Brain microvascular endothelial cell (primary cell): ENCODE data around the gene PARP3.
"Not testable (repeated sequence)": the region's sequence is repeated elsewhere in the genome, so short reads cannot be mapped to it uniquely, and the experiment has no call there.

Source experiments
- DNase-seq: peaks from one replicate; pipeline ENCODE4 v3.0.0-alpha.2; 2020
- H3K27ac ChIP-seq: fragments of 250-450 bp; sonication (Bioruptor Pico); 2 replicates; pipeline ENCODE4 v1.5.1; 2020; ENCODE audit warnings: mild to moderate bottlenecking, moderate library complexity
- H3K27me3 ChIP-seq: fragments of 250-450 bp; sonication (Bioruptor Pico); replicated peaks from 2 replicates; pipeline ENCODE4 v1.5.1; 2020; ENCODE audit warnings: mild to moderate bottlenecking
- H3K36me3 ChIP-seq: fragments of 250-450 bp; sonication (Bioruptor Pico); replicated peaks from 2 replicates; pipeline ENCODE4 v1.5.1; 2020; ENCODE audit warnings: mild to moderate bottlenecking
- H3K4me3 ChIP-seq: 2 replicates; pipeline ENCODE4 v1.5.1; 2011; ENCODE audit warnings: low read depth, mild to moderate bottlenecking, control low read depth, low read length, moderate library complexity
- CTCF ChIP-seq: IDR thresholded peaks from 2 replicates; pipeline ENCODE4 v1.5.1; 2011; ENCODE audit warnings: low read depth, mild to moderate bottlenecking, moderate library complexity, low read length, control low read depth, inconsistent platforms; ENCODE audit errors: missing control alignments
- in situ Hi-C: cut with HindIII; loops from 2 replicates; pipeline ENCODE4 v1.10.0; 2017; ENCODE audit warnings: low sequenced_read_pairs, low pct_ligation_motif_present

The PARP3 gene

GRCh38 chr3:51941798-51942602, at the start of gene PARP3, which contains the start of gene RRP9:
Gene PARP3, plus strand, starts transcription at chr3:51942363. Its CDS starts 993 bp downstream, at chr3:51943356.
Gene RRP9, minus strand, starts transcription at chr3:51941904. Its CDS starts 37 bp downstream, at chr3:51941867.
- peaks cover 8% of the 10 kb centered on the region for H3K36me3 ChIP-seq
- peak; percentile 100 for DNase-seq
- in situ Hi-C loops: no loop called here
- H3K4me3 ChIP-seq: peak within 1 kb of the TSS; percentile 86
- peak; percentile 99 for TF ChIP-seq CTCF
- peak within 1 kb of the TSS; percentile 66 for H3K27ac ChIP-seq
- H3K27me3 ChIP-seq: no peaks in the 10 kb centered on the region

- H3K4me3 ChIP-seq: no peak overlapping the region
- H3K27ac ChIP-seq: no peak overlapping the region
- no peak for TF ChIP-seq CTCF
- H3K27me3 ChIP-seq: no peaks in the 10 kb centered on the region
- DNase-seq: no peak
- in situ Hi-C loops: no loop called here
- H3K36me3 ChIP-seq: no peaks in the 10 kb centered on the region
Observed at GRCh38 chr3:51894391-51894790, 47.8 kb upstream of the PARP3 start.

GRCh38 chr3:51894939-51895338, 47.2 kb upstream of the PARP3 start:
- Histone ChIP-seq H3K27me3 (no peaks in the 10 kb centered on the region), H3K36me3 (no peaks in the 10 kb centered on the region), H3K4me3 (no peak overlapping the region), H3K27ac (no peak overlapping the region)
- in situ Hi-C loops: no loop called here
- no peak for DNase-seq
- TF ChIP-seq CTCF: no peak

GRCh38 chr3:51896607-51897305, 45.4 kb upstream of the PARP3 start:
- Histone ChIP-seq H3K36me3 (no peaks in the 10 kb centered on the region), H3K4me3 (no peak overlapping the region), H3K27me3 (no peaks in the 10 kb centered on the region), H3K27ac (no peak overlapping the region)
- no peak for DNase-seq
- no peak for TF ChIP-seq CTCF
- in situ Hi-C loops: no loop called here

- Histone ChIP-seq H3K27me3 (no peaks in the 10 kb centered on the region), H3K36me3 (no peaks in the 10 kb centered on the region), H3K27ac (no peak overlapping the region), H3K4me3 (no peak overlapping the region)
- TF ChIP-seq CTCF: no peak
- in situ Hi-C loops: no loop called here
- DNase-seq: no peak
Observed at GRCh38 chr3:51897391-51897790, 44.8 kb upstream of the PARP3 start.

- H3K27me3 ChIP-seq, H3K27ac ChIP-seq, in situ Hi-C loops, DNase-seq, H3K36me3 ChIP-seq, H3K4me3 ChIP-seq: not testable (repeated sequence)
Observed at GRCh38 chr3:51900043-51900442, 42.1 kb upstream of the PARP3 start.

- H3K27me3 ChIP-seq, H3K36me3 ChIP-seq, H3K4me3 ChIP-seq, in situ Hi-C loops, H3K27ac ChIP-seq, DNase-seq: not testable (repeated sequence)
Observed at GRCh38 chr3:51902361-51902760, 39.8 kb upstream of the PARP3 start.
